MM.1S (cell line): ENCODE data around the gene CCDC40.

Source experiments
- DNase-seq: peaks from one replicate; pipeline ENCODE4 v3.0.0-alpha.2; 2015
- H2AFZ ChIP-seq: fragments of 300-600 bp; sonication (generic); 2 replicates; pipeline ENCODE4 v1.6.0; 2016; ENCODE audit warnings: antibody characterized with exemption, low read length
- H3F3A ChIP-seq: fragments of 300-600 bp; sonication (generic); 2 replicates; pipeline ENCODE4 v1.6.1; 2016; ENCODE audit warnings: mild to moderate bottlenecking, antibody characterized with exemption, low read length, moderate library complexity, mixed read lengths; ENCODE audit not compliant: insufficient read depth
- H3K27ac ChIP-seq: fragments of 300-600 bp; sonication (generic); 2 replicates; pipeline ENCODE4 v1.5.1; 2016; ENCODE audit warnings: mild to moderate bottlenecking, low read length
- H3K27me3 ChIP-seq: fragments of 300-600 bp; sonication (generic); replicated peaks from 2 replicates; pipeline ENCODE4 v1.6.0; 2016; ENCODE audit warnings: low read length; ENCODE audit not compliant: insufficient read depth
- H3K36me3 ChIP-seq: fragments of 300-600 bp; sonication (generic); replicated peaks from 2 replicates; pipeline ENCODE4 v1.6.1; 2016; ENCODE audit warnings: mild to moderate bottlenecking, low read length, mixed read lengths; ENCODE audit not compliant: insufficient read depth
- H3K4me1 ChIP-seq: fragments of 300-600 bp; sonication (generic); 2 replicates; pipeline ENCODE4 v1.6.1; 2016; ENCODE audit warnings: low read length, mixed read lengths
- H3K4me2 ChIP-seq: fragments of 300-600 bp; sonication (generic); 2 replicates; pipeline ENCODE4 v1.6.0; 2016; ENCODE audit warnings: low read depth, low read length
- H3K4me3 ChIP-seq: fragments of 300-600 bp; sonication (generic); 2 replicates; pipeline ENCODE4 v1.5.1; 2016; ENCODE audit warnings: low read length, mixed read lengths
- H3K79me2 ChIP-seq: fragments of 300-600 bp; sonication (generic); 2 replicates; pipeline ENCODE4 v1.6.1; 2016; ENCODE audit warnings: mixed run types, low read length, mixed read lengths
- H3K9ac ChIP-seq: fragments of 300-600 bp; sonication (generic); 2 replicates; pipeline ENCODE4 v1.6.1; 2016; ENCODE audit warnings: low read length, mixed read lengths
- H3K9me2 ChIP-seq: fragments of 300-600 bp; sonication (generic); replicated peaks from 2 replicates; pipeline ENCODE4 v1.6.1; 2016; ENCODE audit warnings: mild to moderate bottlenecking, low read length, mixed read lengths; ENCODE audit not compliant: insufficient read depth
- H3K9me3 ChIP-seq: fragments of 300-600 bp; sonication (generic); replicated peaks from 2 replicates; pipeline ENCODE4 v1.6.1; 2016; ENCODE audit warnings: mild to moderate bottlenecking, low read length, mixed read lengths; ENCODE audit not compliant: insufficient read depth
- H4K20me1 ChIP-seq: fragments of 300-600 bp; sonication (generic); 2 replicates; pipeline ENCODE4 v1.6.1; 2016; ENCODE audit warnings: mild to moderate bottlenecking, low read length, moderate library complexity, mixed read lengths; ENCODE audit not compliant: insufficient read depth
- EZH2 ChIP-seq: fragments of 300-600 bp; sonication (generic); optimal IDR thresholded peaks from 2 replicates; pipeline ENCODE3; 2017; ENCODE audit warnings: low read depth, mild to moderate bottlenecking, antibody characterized with exemption, low read length, mixed read lengths
- EZH2phosphoT487 ChIP-seq: fragments of 300-600 bp; sonication (generic); IDR thresholded peaks from 2 replicates; pipeline ENCODE4 v1.6.1; 2018; ENCODE audit warnings: antibody characterized with exemption, low read length
- TF ChIP-seq, protein P1 (sequence below): fragments of 300-600 bp; sonication (generic); IDR thresholded peaks from 2 replicates; pipeline ENCODE4 v1.5.1; 2016; ENCODE audit warnings: antibody characterized with exemption, low read length, mixed read lengths

The CCDC40 gene

GRCh38 chr17:80114758-80115157, 78.3 kb downstream of the CCDC40 start:
- Histone ChIP-seq H3K4me2 (no peak overlapping the region), H3K27me3 (peaks cover 100% of the 10 kb centered on the region), H3K36me3 (no peaks in the 10 kb centered on the region), H3K9ac (no peak overlapping the region), H3K9me3 (no peaks in the 10 kb centered on the region), H3K79me2 (no peaks in the 10 kb centered on the region), H4K20me1 (no peaks in the 10 kb centered on the region), H2AFZ (no peak overlapping the region), H3F3A (no peaks in the 10 kb centered on the region), H3K4me3 (no peak overlapping the region), H3K4me1 (no peaks in the 10 kb centered on the region), H3K9me2 (no peaks in the 10 kb centered on the region), H3K27ac (no peak overlapping the region)
- TF ChIP-seq EZH2phosphoT487 (no peak), EZH2 (no peak)
- TF ChIP-seq, protein P1, sequence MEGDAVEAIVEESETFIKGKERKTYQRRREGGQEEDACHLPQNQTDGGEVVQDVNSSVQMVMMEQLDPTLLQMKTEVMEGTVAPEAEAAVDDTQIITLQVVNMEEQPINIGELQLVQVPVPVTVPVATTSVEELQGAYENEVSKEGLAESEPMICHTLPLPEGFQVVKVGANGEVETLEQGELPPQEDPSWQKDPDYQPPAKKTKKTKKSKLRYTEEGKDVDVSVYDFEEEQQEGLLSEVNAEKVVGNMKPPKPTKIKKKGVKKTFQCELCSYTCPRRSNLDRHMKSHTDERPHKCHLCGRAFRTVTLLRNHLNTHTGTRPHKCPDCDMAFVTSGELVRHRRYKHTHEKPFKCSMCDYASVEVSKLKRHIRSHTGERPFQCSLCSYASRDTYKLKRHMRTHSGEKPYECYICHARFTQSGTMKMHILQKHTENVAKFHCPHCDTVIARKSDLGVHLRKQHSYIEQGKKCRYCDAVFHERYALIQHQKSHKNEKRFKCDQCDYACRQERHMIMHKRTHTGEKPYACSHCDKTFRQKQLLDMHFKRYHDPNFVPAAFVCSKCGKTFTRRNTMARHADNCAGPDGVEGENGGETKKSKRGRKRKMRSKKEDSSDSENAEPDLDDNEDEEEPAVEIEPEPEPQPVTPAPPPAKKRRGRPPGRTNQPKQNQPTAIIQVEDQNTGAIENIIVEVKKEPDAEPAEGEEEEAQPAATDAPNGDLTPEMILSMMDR: no peak
- no peak for DNase-seq

GRCh38 chr17:80115159-80115558, 78.7 kb downstream of the CCDC40 start:
- Histone ChIP-seq H3K9ac (no peak overlapping the region), H3K27ac (no peak overlapping the region), H3K9me3 (no peaks in the 10 kb centered on the region), H3K27me3 (peaks cover 97% of the 10 kb centered on the region), H3K4me1 (no peaks in the 10 kb centered on the region), H3K9me2 (no peaks in the 10 kb centered on the region), H4K20me1 (no peaks in the 10 kb centered on the region), H3K4me2 (no peak overlapping the region), H3K79me2 (no peaks in the 10 kb centered on the region), H3K4me3 (no peak overlapping the region), H2AFZ (no peak overlapping the region), H3F3A (no peaks in the 10 kb centered on the region), H3K36me3 (no peaks in the 10 kb centered on the region)
- DNase-seq: no peak
- TF ChIP-seq EZH2phosphoT487 (no peak), EZH2 (no peak)
- TF ChIP-seq, protein P1: no peak

DNA sequence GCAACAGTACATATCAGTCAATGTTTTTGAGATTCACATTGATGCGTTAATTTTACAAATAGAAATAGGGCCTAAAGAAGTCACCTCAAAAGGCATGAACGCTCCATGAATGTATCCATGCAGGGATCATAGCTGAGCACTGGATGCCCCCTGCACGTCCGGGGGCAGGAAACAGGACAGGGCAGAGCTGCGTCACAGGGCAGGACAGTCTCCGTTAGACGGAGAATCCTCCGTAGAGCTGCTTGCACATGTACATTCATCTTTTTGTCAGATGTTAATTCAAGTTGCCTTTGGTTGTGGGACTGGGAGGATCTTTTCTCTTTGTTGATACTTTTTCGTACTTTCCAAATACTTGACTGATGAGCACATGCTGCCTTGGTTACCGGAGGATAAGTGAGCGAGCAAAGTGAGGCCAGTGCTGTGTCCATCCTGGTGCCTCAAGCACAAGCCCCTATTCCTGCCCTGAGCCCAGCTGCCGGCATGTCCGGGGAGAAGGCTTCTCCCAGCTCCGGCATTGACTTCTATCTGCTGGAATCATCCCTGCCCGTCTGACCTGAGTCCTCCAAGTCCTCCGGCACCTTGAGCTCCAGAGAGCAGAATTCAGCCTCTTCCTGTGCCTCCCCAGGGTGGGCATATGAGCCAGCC, 80.0 kb downstream of the CCDC40 start:
- Histone ChIP-seq H3K9ac (no peak overlapping the region), H3F3A (no peaks in the 10 kb centered on the region), H3K27ac (no peak overlapping the region), H3K79me2 (no peaks in the 10 kb centered on the region), H2AFZ (no peak overlapping the region), H3K4me2 (no peak overlapping the region), H3K9me3 (no peaks in the 10 kb centered on the region), H3K4me1 (no peaks in the 10 kb centered on the region), H3K9me2 (no peaks in the 10 kb centered on the region), H3K27me3 (peaks cover 85% of the 10 kb centered on the region), H4K20me1 (no peaks in the 10 kb centered on the region), H3K36me3 (no peaks in the 10 kb centered on the region), H3K4me3 (no peak overlapping the region)
- no peak for DNase-seq
- no peak for TF ChIP-seq EZH2phosphoT487
- TF ChIP-seq, protein P1: no peak
- TF ChIP-seq EZH2: no peak
